BLaER1 (cell line): Measurements from ENCODE around the gene DKK3.

Source experiments
- H3K27ac ChIP-seq: shearing (Covaris generic); formaldehyde crosslinking; 2 replicates; pipeline ENCODE4 v1.8.1; 2022
- H3K27me3 ChIP-seq: shearing (Covaris generic); formaldehyde crosslinking; 2 replicates; pipeline ENCODE4 v1.8.1; 2022
- H3K36me3 ChIP-seq: shearing (Covaris generic); formaldehyde crosslinking; 2 replicates; pipeline ENCODE4 v1.8.1; 2022
- H3K4me1 ChIP-seq: shearing (Covaris generic); formaldehyde crosslinking; 2 replicates; pipeline ENCODE4 v1.8.1; 2022
- H3K4me2 ChIP-seq: shearing (Covaris generic); formaldehyde crosslinking; 2 replicates; pipeline ENCODE4 v1.8.1; 2022
- H3K4me3 ChIP-seq: shearing (Covaris generic); formaldehyde crosslinking; 2 replicates; pipeline ENCODE4 v1.8.1; 2022
- H3K9ac ChIP-seq: shearing (Covaris generic); formaldehyde crosslinking; 2 replicates; pipeline ENCODE4 v1.8.1; 2022
- H3K9me3 ChIP-seq: shearing (Covaris generic); formaldehyde crosslinking; 2 replicates; pipeline ENCODE4 v1.8.1; 2022
- H4K20me1 ChIP-seq: shearing (Covaris generic); formaldehyde crosslinking; 2 replicates; pipeline ENCODE4 v1.8.1; 2022
- Cebpa-rat ChIP-seq: shearing (Covaris generic); IDR thresholded peaks from 2 replicates; pipeline ENCODE4 v1.8.1; 2022

The DKK3 gene

GRCh38 chr11:11949482-11949881 is 58.9 kb downstream of the DKK3 start:
- Histone ChIP-seq H3K4me3 (no peak overlapping the region), H3K9ac (no peak overlapping the region), H4K20me1 (no peaks in the 10 kb centered on the region), H3K4me1 (no peaks in the 10 kb centered on the region), H3K36me3 (peaks cover 87% of the 10 kb centered on the region), H3K27me3 (no peaks in the 10 kb centered on the region), H3K27ac (no peak overlapping the region), H3K4me2 (no peak overlapping the region), H3K9me3 (no peaks in the 10 kb centered on the region)
- no peak for TF ChIP-seq Cebpa-rat

- no peak for TF ChIP-seq Cebpa-rat
- H3K9ac ChIP-seq, result no peak overlapping the region
- no peak overlapping the region for H3K4me2 ChIP-seq
- H3K27ac ChIP-seq, result no peak overlapping the region
- no peaks in the 10 kb centered on the region for H4K20me1 ChIP-seq
- no peaks in the 10 kb centered on the region for H3K27me3 ChIP-seq
- peaks cover 89% of the 10 kb centered on the region for H3K36me3 ChIP-seq
- no peak overlapping the region for H3K4me3 ChIP-seq
- H3K4me1 ChIP-seq, result no peaks in the 10 kb centered on the region
- H3K9me3 ChIP-seq, result no peaks in the 10 kb centered on the region
Measured at GRCh38 chr11:11948242-11948947, 60.0 kb downstream of the DKK3 start.

- Histone ChIP-seq H3K9ac (no peak overlapping the region), H3K4me3 (no peak overlapping the region), H3K4me1 (no peaks in the 10 kb centered on the region), H3K36me3 (peaks cover 88% of the 10 kb centered on the region), H3K27me3 (no peaks in the 10 kb centered on the region), H3K9me3 (no peaks in the 10 kb centered on the region), H4K20me1 (no peaks in the 10 kb centered on the region), H3K27ac (no peak overlapping the region), H3K4me2 (no peak overlapping the region)
- no peak for TF ChIP-seq Cebpa-rat
Measured at GRCh38 chr11:11947825-11948224, 60.6 kb downstream of the DKK3 start.

- no peak overlapping the region for H3K9ac ChIP-seq
- H3K4me3 ChIP-seq, result no peak overlapping the region
- no peak overlapping the region for H3K4me2 ChIP-seq
- H3K27me3 ChIP-seq, result no peaks in the 10 kb centered on the region
- no peaks in the 10 kb centered on the region for H3K9me3 ChIP-seq
- no peaks in the 10 kb centered on the region for H3K4me1 ChIP-seq
- no peak for TF ChIP-seq Cebpa-rat
- peaks cover 88% of the 10 kb centered on the region for H3K36me3 ChIP-seq
- H4K20me1 ChIP-seq, result no peaks in the 10 kb centered on the region
- no peak overlapping the region for H3K27ac ChIP-seq
Measured at GRCh38 chr11:11946878-11947277, 61.5 kb downstream of the DKK3 start.

GRCh38 chr11:11946180-11946579 is 62.2 kb downstream of the DKK3 start:
- no peak for TF ChIP-seq Cebpa-rat
- Histone ChIP-seq H3K4me2 (no peak overlapping the region), H3K9ac (no peak overlapping the region), H4K20me1 (no peaks in the 10 kb centered on the region), H3K4me3 (no peak overlapping the region), H3K4me1 (no peaks in the 10 kb centered on the region), H3K9me3 (no peaks in the 10 kb centered on the region), H3K36me3 (peaks cover 84% of the 10 kb centered on the region), H3K27me3 (no peaks in the 10 kb centered on the region), H3K27ac (no peak overlapping the region)

GRCh38 chr11:11944444-11944843 is 64.0 kb downstream of the DKK3 start:
- peaks cover 77% of the 10 kb centered on the region for H3K36me3 ChIP-seq

GRCh38 chr11:11942668-11943067 is 65.8 kb downstream of the DKK3 start:
- Histone ChIP-seq H3K4me2 (no peak overlapping the region), H3K27ac (no peak overlapping the region), H3K27me3 (no peaks in the 10 kb centered on the region), H3K9me3 (no peaks in the 10 kb centered on the region), H4K20me1 (no peaks in the 10 kb centered on the region), H3K36me3 (peaks cover 78% of the 10 kb centered on the region), H3K4me3 (no peak overlapping the region), H3K9ac (no peak overlapping the region), H3K4me1 (no peaks in the 10 kb centered on the region)
- no peak for TF ChIP-seq Cebpa-rat

More at GRCh38 chr11:11944444-11944843, 64.0 kb downstream of the DKK3 start:
- Histone ChIP-seq H3K27ac (no peak overlapping the region), H3K27me3 (no peaks in the 10 kb centered on the region), H3K4me3 (no peak overlapping the region), H3K4me2 (no peak overlapping the region), H3K9ac (no peak overlapping the region), H3K4me1 (no peaks in the 10 kb centered on the region), H3K9me3 (no peaks in the 10 kb centered on the region), H4K20me1 (no peaks in the 10 kb centered on the region)
- TF ChIP-seq Cebpa-rat, result no peak

- no peak overlapping the region for H3K4me2 ChIP-seq
- no peak overlapping the region for H3K27ac ChIP-seq
- no peaks in the 10 kb centered on the region for H3K27me3 ChIP-seq
- no peak overlapping the region for H3K9ac ChIP-seq
- H3K4me1 ChIP-seq, result no peaks in the 10 kb centered on the region
- no peaks in the 10 kb centered on the region for H4K20me1 ChIP-seq
- no peaks in the 10 kb centered on the region for H3K9me3 ChIP-seq
- TF ChIP-seq Cebpa-rat, result no peak
- H3K36me3 ChIP-seq, result peaks cover 77% of the 10 kb centered on the region
- no peak overlapping the region for H3K4me3 ChIP-seq
Measured at GRCh38 chr11:11940551-11940950, 67.9 kb downstream of the DKK3 start.

GRCh38 chr11:11937957-11938356 is 70.5 kb downstream of the DKK3 start:
- Histone ChIP-seq H4K20me1 (no peaks in the 10 kb centered on the region), H3K4me2 (no peak overlapping the region), H3K27me3 (no peaks in the 10 kb centered on the region), H3K9ac (no peak overlapping the region), H3K36me3 (peaks cover 76% of the 10 kb centered on the region), H3K9me3 (no peaks in the 10 kb centered on the region), H3K4me1 (no peaks in the 10 kb centered on the region), H3K27ac (no peak overlapping the region), H3K4me3 (no peak overlapping the region)
- TF ChIP-seq Cebpa-rat, result no peak

- peaks cover 76% of the 10 kb centered on the region for H3K36me3 ChIP-seq
- no peaks in the 10 kb centered on the region for H3K9me3 ChIP-seq
- no peak overlapping the region for H3K9ac ChIP-seq
- H3K4me2 ChIP-seq, result no peak overlapping the region
- H4K20me1 ChIP-seq, result no peaks in the 10 kb centered on the region
- H3K4me1 ChIP-seq, result no peaks in the 10 kb centered on the region
- no peak for TF ChIP-seq Cebpa-rat
- H3K4me3 ChIP-seq, result no peak overlapping the region
- H3K27ac ChIP-seq, result no peak overlapping the region
- H3K27me3 ChIP-seq, result no peaks in the 10 kb centered on the region
Measured at GRCh38 chr11:11937433-11937832, 71.0 kb downstream of the DKK3 start.

- H3K36me3 ChIP-seq, result peaks cover 70% of the 10 kb centered on the region
Measured at GRCh38 chr11:11935536-11935935, 72.9 kb downstream of the DKK3 start.

More at GRCh38 chr11:11935536-11935935, 72.9 kb downstream of the DKK3 start:
- no peak overlapping the region for H3K9ac ChIP-seq
- no peaks in the 10 kb centered on the region for H3K9me3 ChIP-seq
- no peaks in the 10 kb centered on the region for H3K4me1 ChIP-seq
- no peaks in the 10 kb centered on the region for H4K20me1 ChIP-seq
- no peak for TF ChIP-seq Cebpa-rat
- H3K4me3 ChIP-seq, result no peak overlapping the region
- H3K27ac ChIP-seq, result no peak overlapping the region
- no peak overlapping the region for H3K4me2 ChIP-seq
- no peaks in the 10 kb centered on the region for H3K27me3 ChIP-seq
